Gastrocnemius medialis (tissue), 4 donors: ENCODE measurements around the gene AUNIP.

ENCODE experiments used
- CTCF ChIP-seq, 5 experiments: fragments of 450-650 bp in 3 of 5; fragments of 200-600 bp in 2 of 5; sonication (generic) in 2 of 5; IDR thresholded peaks in 4 of 5; conservative IDR thresholded peaks in 1 of 5; 1 replicate in 4 of 5; 2 replicates in 1 of 5; pipeline ENCODE4 v1.5.1; 2016 to 2019; ENCODE audit warnings: antibody characterized with exemption in 5 of 5, mild to moderate bottlenecking in 3 of 5, moderate library complexity in 3 of 5
- POLR2A ChIP-seq, 2 donors: fragments of 450-650 bp; IDR thresholded peaks; one replicate each; pipeline ENCODE4 v1.6.1; 2017; ENCODE audit warnings: antibody characterized with exemption in 2 of 2, mild to moderate bottlenecking in 2 of 2, moderate library complexity in 2 of 2

GRCh38 chr1:25790472-25790871, 68.8 kb downstream of the AUNIP start:
- no peak for TF ChIP-seq CTCF (IDR thresholded peaks at IDR 0.05 in 4 of 5, conservative IDR thresholded peaks at IDR 0.05 in 1 of 5)
- no peak for TF ChIP-seq POLR2A (IDR thresholded peaks at IDR 0.05)
